Measurements from ENCODE around the gene OPCML. TPM values are rescaled to one million over a fixed set of nuclear protein-coding genes. Genes with fewer than 3 reads are reported as not detected.

The OPCML gene
- total RNA-seq, 1 experiment from 2014 or later: 0.94 TPM

DNA sequence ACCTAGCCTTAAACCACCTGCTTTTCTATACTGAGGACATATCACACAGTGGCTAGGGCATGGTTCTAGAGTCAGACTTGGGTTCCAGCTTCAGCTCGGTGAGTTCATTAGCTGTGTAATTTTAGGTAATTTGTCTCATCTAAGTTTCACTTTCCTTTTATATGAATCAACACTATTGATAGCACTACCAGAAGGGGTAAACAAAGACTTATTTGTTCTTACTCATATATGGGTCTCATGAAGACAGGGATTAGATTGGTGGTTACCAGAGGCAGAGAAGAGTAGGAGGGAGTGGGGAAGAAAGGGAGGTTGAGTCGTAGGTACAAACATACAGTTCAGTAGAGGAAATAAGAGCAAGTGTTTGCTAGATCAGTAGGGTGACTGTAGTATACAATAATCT is 924.7 kb downstream of the OPCML start:
- Mint-ChIP-seq H3K4me1 (peaks cover 4 to 8% of the 10 kb centered on the region in 2 experiments; a peak in 3 of 4 replicates), H3K27ac (no peak overlapping the region), H3K27me3 (ENCODE audit: low read depth) (no peaks in the 10 kb centered on the region; the same call in 1 of the 2 replicates), H3K36me3 (ENCODE audit: insufficient read depth in 1 of 3, low read depth in 3 of 3) (no peaks in the 10 kb centered on the region), H3K4me3 (no peak overlapping the region), H3K9me3 (no peaks in the 10 kb centered on the region)
- Histone ChIP-seq H3K56ac (ENCODE audit: insufficient read length, low read depth, low read length) (no peak overlapping the region), H2AFZ (ENCODE audit: low read length) (no peak overlapping the region), H4K8ac (replicated peaks; ENCODE audit: insufficient read length, low read depth, low read length) (no peak overlapping the region), H3K4me1 (ENCODE audit: insufficient read depth, low read length) (no peaks in the 10 kb centered on the region), H3K9me3 (ENCODE audit: control insufficient read depth, low read depth, low read length) (no peaks in the 10 kb centered on the region), H2BK15ac (ENCODE audit: low read depth, low read length) (no peak overlapping the region), H2BK20ac (ENCODE audit: low read depth, low read length, poor library complexity, severe bottlenecking) (no peak overlapping the region), H3K4me2 (ENCODE audit: insufficient read depth, insufficient read length, low read length) (no peak overlapping the region), H3K79me2 (ENCODE audit: insufficient read depth, low read length) (no peaks in the 10 kb centered on the region), H3K27ac (ENCODE audit: insufficient read length, low read depth, low read length) (no peak overlapping the region), H3K79me1 (ENCODE audit: insufficient read depth, low read depth, low read length, poor library complexity, severe bottlenecking) (no peaks in the 10 kb centered on the region), H2BK5ac (ENCODE audit: insufficient read length, low read length) (no peak overlapping the region), H3K23ac (ENCODE audit: insufficient read length, low read depth, low read length) (no peak overlapping the region), H3K27me3 (ENCODE audit: insufficient read depth, low read length) (no peaks in the 10 kb centered on the region), H3K9ac (ENCODE audit: extremely low read depth, insufficient read length, low read length) (no peak overlapping the region), H3K18ac (ENCODE audit: insufficient read length, low read depth, low read length) (no peak overlapping the region), H4K20me1 (ENCODE audit: control insufficient read depth, insufficient read depth, insufficient read length) (no peaks in the 10 kb centered on the region), H3K14ac (ENCODE audit: insufficient read depth, low read length) (no peak overlapping the region), H3K4ac (ENCODE audit: low read depth, low read length) (no peak overlapping the region), H2AK5ac (ENCODE audit: insufficient read length, low read length) (no peak overlapping the region), H3K23me2 (ENCODE audit: insufficient read length, low read depth, low read length, poor library complexity, severe bottlenecking) (no peaks in the 10 kb centered on the region), H3T11ph (ENCODE audit: low read length) (no peak overlapping the region), H2BK12ac (ENCODE audit: insufficient read length, low read depth, low read length) (no peak overlapping the region), H4K91ac (ENCODE audit: insufficient read length, low read depth, low read length) (no peak overlapping the region), H2BK120ac (ENCODE audit: low read depth, low read length, poor library complexity, severe bottlenecking) (no peak overlapping the region), H4K5ac (ENCODE audit: insufficient read length, low read depth, low read length) (no peak overlapping the region)
- WGBS (ENCODE audit: extremely low coverage, insufficient read length, low lambda C conversion rate): no CpG with 5 or more reads among the region's 2 CpGs
- TF ChIP-seq, protein P1, sequence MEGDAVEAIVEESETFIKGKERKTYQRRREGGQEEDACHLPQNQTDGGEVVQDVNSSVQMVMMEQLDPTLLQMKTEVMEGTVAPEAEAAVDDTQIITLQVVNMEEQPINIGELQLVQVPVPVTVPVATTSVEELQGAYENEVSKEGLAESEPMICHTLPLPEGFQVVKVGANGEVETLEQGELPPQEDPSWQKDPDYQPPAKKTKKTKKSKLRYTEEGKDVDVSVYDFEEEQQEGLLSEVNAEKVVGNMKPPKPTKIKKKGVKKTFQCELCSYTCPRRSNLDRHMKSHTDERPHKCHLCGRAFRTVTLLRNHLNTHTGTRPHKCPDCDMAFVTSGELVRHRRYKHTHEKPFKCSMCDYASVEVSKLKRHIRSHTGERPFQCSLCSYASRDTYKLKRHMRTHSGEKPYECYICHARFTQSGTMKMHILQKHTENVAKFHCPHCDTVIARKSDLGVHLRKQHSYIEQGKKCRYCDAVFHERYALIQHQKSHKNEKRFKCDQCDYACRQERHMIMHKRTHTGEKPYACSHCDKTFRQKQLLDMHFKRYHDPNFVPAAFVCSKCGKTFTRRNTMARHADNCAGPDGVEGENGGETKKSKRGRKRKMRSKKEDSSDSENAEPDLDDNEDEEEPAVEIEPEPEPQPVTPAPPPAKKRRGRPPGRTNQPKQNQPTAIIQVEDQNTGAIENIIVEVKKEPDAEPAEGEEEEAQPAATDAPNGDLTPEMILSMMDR (conservative IDR thresholded peaks at IDR 0.05): no peak
- DNase-seq: no peak

All from H9 (cell line).